Esophagus (tissue), 2 donors: ENCODE data around the gene CCL20. TPM values are rescaled to one million over a fixed set of nuclear protein-coding genes. Genes with fewer than 3 reads are reported as not detected.

Experiments used
- H3K27ac ChIP-seq, 2 donors: one replicate each; pipeline ENCODE4 v1.5.1; 2013; ENCODE audit warnings: low read depth in 2 of 2, mild to moderate bottlenecking in 2 of 2, inconsistent platforms in 1 of 2, low read length in 1 of 2, moderate library complexity in 1 of 2
- H3K27me3 ChIP-seq, 2 donors: one replicate each; pipeline ENCODE4 v1.6.1; 2013; ENCODE audit warnings: low read length in 2 of 2, control low read depth in 1 of 2, mild to moderate bottlenecking in 1 of 2; ENCODE audit not compliant: insufficient read depth in 2 of 2, control insufficient read depth in 1 of 2
- H3K36me3 ChIP-seq, 2 donors: one replicate each; pipeline ENCODE4 v1.6.1; 2013; ENCODE audit warnings: low read length in 1 of 2; ENCODE audit not compliant: control insufficient read depth in 2 of 2, insufficient read depth in 2 of 2
- H3K4me1 ChIP-seq, 2 donors: one replicate each; pipeline ENCODE4 v1.6.1; 2013; ENCODE audit warnings: low read length in 1 of 2; ENCODE audit not compliant: control insufficient read depth in 2 of 2, insufficient read depth in 2 of 2
- H3K4me3 ChIP-seq, 2 donors: one replicate each; pipeline ENCODE4 v1.5.1; 2013; ENCODE audit warnings: low read length in 2 of 2, mild to moderate bottlenecking in 2 of 2, low read depth in 1 of 2, moderate library complexity in 1 of 2
- H3K9me3 ChIP-seq, 2 donors: one replicate each; pipeline ENCODE4 v1.6.1; 2013; ENCODE audit warnings: mild to moderate bottlenecking in 2 of 2, low read depth in 1 of 2, low read length in 1 of 2, moderate library complexity in 1 of 2; ENCODE audit not compliant: control insufficient read depth in 2 of 2, insufficient read depth in 1 of 2
- WGBS, 2 donors: extraction: QIAGEN DNeasy Blood & Tissue Kit; methylation state at CpG; one replicate each; pipeline ENCODE4 v1.1.7; 2013; 5-methylcytosine and 5-hydroxymethylcytosine counted together
- polyA plus RNA-seq, 2 donors: library from polyadenylated mRNA; stranded (reverse); fragments of 200-250 nt; gene quantifications; one replicate each; pipeline ENCODE4 v1.2.3, GENCODE V29; 2013
- donor health status: healthy with polysubstance abuse.
- donor health status: Bipolar disorder and iron deficiency.

Gene CCL20
- polyA plus RNA-seq, 2 donors = 8.4 to 56.3 TPM

- 59 to 70% methylated on average over 7 of the region's 7 CpGs for WGBS, 2 donors
These were observed 49.3 kb downstream of the CCL20 start for GRCh38 chr2:227862741-227863588.

GRCh38 chr2:227864161-227864756, 50.6 kb downstream of the CCL20 start:
- 46 to 62% methylated on average over 9 of the region's 9 CpGs for WGBS, 2 donors
- Histone ChIP-seq H3K4me3 (no peak overlapping the region), H3K9me3 (no peaks in the 10 kb centered on the region)

More at GRCh38 chr2:227862741-227863588, 49.3 kb downstream of the CCL20 start:
- no peaks in the 10 kb centered on the region for H3K27me3 ChIP-seq
- no peaks in the 10 kb centered on the region for H3K9me3 ChIP-seq
- no peaks in the 10 kb centered on the region for H3K36me3 ChIP-seq
- H3K4me1 ChIP-seq = peaks cover 0 to 10% of the 10 kb centered on the region in 2 donors
- peak overlapping the region in 1 of 2 donors; percentile 39 for H3K27ac ChIP-seq
- no peak overlapping the region for H3K4me3 ChIP-seq

GRCh38 chr2:227865291-227865690, 51.6 kb downstream of the CCL20 start:
- Histone ChIP-seq H3K9me3 (no peaks in the 10 kb centered on the region), H3K4me3 (no peak overlapping the region), H3K4me1 (peaks cover 0 to 8% of the 10 kb centered on the region in 2 donors), H3K27me3 (no peaks in the 10 kb centered on the region), H3K36me3 (no peaks in the 10 kb centered on the region), H3K27ac (no peak overlapping the region)
- 78 to 80% methylated on average over 4 of the region's 4 CpGs for WGBS, 2 donors

More at GRCh38 chr2:227864161-227864756, 50.6 kb downstream of the CCL20 start:
- Histone ChIP-seq H3K27me3 (no peaks in the 10 kb centered on the region), H3K4me1 (peaks cover 0 to 10% of the 10 kb centered on the region in 2 donors), H3K36me3 (no peaks in the 10 kb centered on the region), H3K27ac (no peak overlapping the region)

Other genes with a start within 250 kb of the CCL20 start
- gene SCYGR2, start 214.9 kb upstream of the CCL20 start, polyA plus RNA-seq = not detected
- not detected for gene SCYGR3, start 199.0 kb upstream of the CCL20 start, polyA plus RNA-seq
- not detected for gene SCYGR4, start 196.3 kb upstream of the CCL20 start, polyA plus RNA-seq
- gene SCYGR5, start 147.0 kb upstream of the CCL20 start, polyA plus RNA-seq = not detected
- under 1 TPM; 0.14 TPM for gene SLC19A3, start 95.8 kb upstream of the CCL20 start, polyA plus RNA-seq
- not detected for gene SCYGR6, start 89.1 kb upstream of the CCL20 start, polyA plus RNA-seq
- not detected for gene SCYGR7, start 85.5 kb upstream of the CCL20 start, polyA plus RNA-seq
- gene SCYGR8, start 67.9 kb upstream of the CCL20 start, polyA plus RNA-seq = not detected
- under 1 TPM in 1 of 2 donors, not detected in 1; 0.01 TPM for gene DAW1, start 57.8 kb downstream of the CCL20 start, polyA plus RNA-seq